Spleen (tissue), 11 donors: Measurements from ENCODE around the gene DDX56. TPM values are rescaled to one million over a fixed set of nuclear protein-coding genes. Genes with fewer than 3 reads are reported as not detected.

Experiments used
- DNase-seq: peaks from one replicate; pipeline ENCODE4 v3.0.0-alpha.2; 2020
- H3K27ac ChIP-seq, 8 donors: fragments of 200-600 bp; sonication (generic) in 7 of 8; 1 replicate in 4 of 8; 2 replicates in 4 of 8; pipeline versions ENCODE4 v1.5.0 to v1.8.0; 2016 to 2021; ENCODE audit warnings: inconsistent platforms in 4 of 8, mild to moderate bottlenecking in 4 of 8, moderate library complexity in 1 of 8
- H3K27me3 ChIP-seq, 7 donors: fragments of 200-600 bp; sonication (generic) in 6 of 7; replicated peaks in 1 of 7; 1 replicate in 4 of 7; 2 replicates in 3 of 7; pipeline versions ENCODE4 v1.5.0 to v1.8.0; 2016 to 2021; ENCODE audit warnings: inconsistent platforms in 3 of 7, mild to moderate bottlenecking in 1 of 7
- H3K36me3 ChIP-seq, 6 donors: fragments of 200-600 bp; sonication (generic) in 5 of 6; 1 replicate in 4 of 6; 2 replicates in 2 of 6; pipeline versions ENCODE4 v1.5.0 to v1.8.0; 2016 to 2021; ENCODE audit warnings: inconsistent platforms in 2 of 6
- H3K4me1 ChIP-seq, 6 donors: fragments of 200-600 bp; sonication (generic) in 5 of 6; 1 replicate in 3 of 6; 2 replicates in 3 of 6; pipeline versions ENCODE4 v1.5.0 to v1.8.0; 2016 to 2021; ENCODE audit warnings: inconsistent platforms in 3 of 6
- H3K4me3 ChIP-seq, 8 donors: fragments of 200-600 bp; sonication (generic) in 7 of 8; 1 replicate in 4 of 8; 2 replicates in 4 of 8; pipeline versions ENCODE4 v1.5.0 to v1.8.0; 2016 to 2021; ENCODE audit warnings: inconsistent platforms in 4 of 8, mild to moderate bottlenecking in 4 of 8, moderate library complexity in 2 of 8
- H3K9me3 ChIP-seq, 8 donors: fragments of 200-600 bp; sonication (generic) in 7 of 8; 1 replicate in 4 of 8; 2 replicates in 4 of 8; pipeline versions ENCODE4 v1.5.0 to v1.8.0; 2016 to 2021; ENCODE audit warnings: inconsistent platforms in 4 of 8
- POLR2A ChIP-seq, 3 donors: fragments of 450-650 bp; IDR thresholded peaks; one replicate each; pipeline ENCODE4 v1.5.1; 2017; ENCODE audit warnings: antibody characterized with exemption in 3 of 3, mild to moderate bottlenecking in 1 of 3
- POLR2AphosphoS5 ChIP-seq, 3 donors: sonication (generic); formaldehyde crosslinking; IDR thresholded peaks; one replicate each; pipeline ENCODE4 v1.5.1; 2017; ENCODE audit warnings: antibody characterized with exemption in 3 of 3
- WGBS, 5 donors: extraction: QIAGEN DNeasy Blood & Tissue Kit in 3 of 5; methylation state at CpG; one replicate each; pipeline versions ENCODE4 v1.1.5 to v1.1.7; 2013 to 2018; 5-methylcytosine and 5-hydroxymethylcytosine counted together
- intact Hi-C: fragments of 100-400 bp; cut with DNase I; formaldehyde crosslinking; loops from one replicate; pipeline ENCODE4 v1.15.0; 2023; ENCODE audit warnings: low total_unique reads
- polyA plus RNA-seq, 3 donors: library from polyadenylated mRNA; stranded (reverse); fragments of 200-250 nt; gene quantifications; one replicate each; pipeline ENCODE4 v1.2.1, GENCODE V29; 2013
- total RNA-seq, 7 donors: library from RNA; depleted of rRNA in 3 of 7; stranded (reverse); fragments of >200 nt in 3 of 7; fragmentation: NEBNext Ultra II Directional in 4 of 7; extraction: Animal tissue kit (Norgen Biotek cat#: 25700) in 4 of 7; gene quantifications; one replicate each; pipeline versions ENCODE4 v1.1.0 to v1.2.1, GENCODE V29; 2016 to 2021
- TF ChIP-seq, protein P1 (sequence below), 11 experiments: fragments of 200-600 bp in 7 of 11; fragments of 450-650 bp in 4 of 11; sonication (generic) in 4 of 11; IDR thresholded peaks in 8 of 11; conservative IDR thresholded peaks in 3 of 11; 1 replicate in 7 of 11; 2 replicates in 4 of 11; pipeline versions ENCODE4 v1.4.0 to v1.8.0; 2016 to 2021; ENCODE audit warnings: antibody characterized with exemption in 11 of 11, inconsistent platforms in 4 of 11, mild to moderate bottlenecking in 1 of 11
- donor health status: healthy with polysubstance abuse.
- donor health status: DM: no; HTN: no; CAD: no; lungs with moderate emphysema.
- donor health status: DM: no; HTN: no; CAD: no.
- donor health status: Bipolar disorder and iron deficiency.
- donor health status: healthy.
- donor health status: DM: no; HTN: no; CAD: no.
- donor health status: DM: yes; HTN: yes; CAD: no.

The DDX56 gene
- total and polyA plus RNA-seq, 10 donors: 56.1 to 130 (median 70.0) TPM

DNA sequence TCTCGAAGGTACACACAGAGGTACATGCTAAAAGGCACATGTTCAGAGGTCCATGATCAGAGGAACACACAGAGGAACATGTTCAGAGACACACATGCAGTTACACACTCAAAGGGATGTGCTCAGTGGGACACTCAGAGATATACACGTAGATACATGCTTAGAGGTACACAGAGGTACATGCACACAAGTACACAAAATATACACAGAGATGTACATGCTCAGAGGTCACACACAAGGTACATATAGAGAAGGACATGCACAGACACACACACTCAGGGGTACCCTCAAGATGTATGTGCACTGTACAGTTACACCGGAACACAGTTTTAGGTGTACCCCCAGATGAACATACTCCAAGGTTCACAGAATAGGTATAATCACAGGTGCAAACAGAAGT, 51.4 kb downstream of the DDX56 start:
- DNase-seq: no peak
- Histone ChIP-seq H3K9me3 (peaks cover 3 to 41% (median 36%) of the 10 kb centered on the region in 8 donors), H3K4me1 (no peaks in the 10 kb centered on the region), H3K27me3 (peaks cover 0 to 13% (median 0%) of the 10 kb centered on the region in 7 donors), H3K4me3 (no peak overlapping the region), H3K36me3 (no peaks in the 10 kb centered on the region), H3K27ac (no peak overlapping the region)
- 79 to 90% (median 82%) methylated on average over 3 of the region's 3 CpGs for WGBS, 5 donors
- TF ChIP-seq POLR2AphosphoS5 (IDR thresholded peaks at IDR 0.05) (no peak), POLR2A (IDR thresholded peaks at IDR 0.05) (no peak)
- TF ChIP-seq, protein P1, sequence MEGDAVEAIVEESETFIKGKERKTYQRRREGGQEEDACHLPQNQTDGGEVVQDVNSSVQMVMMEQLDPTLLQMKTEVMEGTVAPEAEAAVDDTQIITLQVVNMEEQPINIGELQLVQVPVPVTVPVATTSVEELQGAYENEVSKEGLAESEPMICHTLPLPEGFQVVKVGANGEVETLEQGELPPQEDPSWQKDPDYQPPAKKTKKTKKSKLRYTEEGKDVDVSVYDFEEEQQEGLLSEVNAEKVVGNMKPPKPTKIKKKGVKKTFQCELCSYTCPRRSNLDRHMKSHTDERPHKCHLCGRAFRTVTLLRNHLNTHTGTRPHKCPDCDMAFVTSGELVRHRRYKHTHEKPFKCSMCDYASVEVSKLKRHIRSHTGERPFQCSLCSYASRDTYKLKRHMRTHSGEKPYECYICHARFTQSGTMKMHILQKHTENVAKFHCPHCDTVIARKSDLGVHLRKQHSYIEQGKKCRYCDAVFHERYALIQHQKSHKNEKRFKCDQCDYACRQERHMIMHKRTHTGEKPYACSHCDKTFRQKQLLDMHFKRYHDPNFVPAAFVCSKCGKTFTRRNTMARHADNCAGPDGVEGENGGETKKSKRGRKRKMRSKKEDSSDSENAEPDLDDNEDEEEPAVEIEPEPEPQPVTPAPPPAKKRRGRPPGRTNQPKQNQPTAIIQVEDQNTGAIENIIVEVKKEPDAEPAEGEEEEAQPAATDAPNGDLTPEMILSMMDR (IDR thresholded peaks at IDR 0.05 in 8 of 11, conservative IDR thresholded peaks at IDR 0.05 in 3 of 11): no peak
- intact Hi-C loops: no loop called here

DNA sequence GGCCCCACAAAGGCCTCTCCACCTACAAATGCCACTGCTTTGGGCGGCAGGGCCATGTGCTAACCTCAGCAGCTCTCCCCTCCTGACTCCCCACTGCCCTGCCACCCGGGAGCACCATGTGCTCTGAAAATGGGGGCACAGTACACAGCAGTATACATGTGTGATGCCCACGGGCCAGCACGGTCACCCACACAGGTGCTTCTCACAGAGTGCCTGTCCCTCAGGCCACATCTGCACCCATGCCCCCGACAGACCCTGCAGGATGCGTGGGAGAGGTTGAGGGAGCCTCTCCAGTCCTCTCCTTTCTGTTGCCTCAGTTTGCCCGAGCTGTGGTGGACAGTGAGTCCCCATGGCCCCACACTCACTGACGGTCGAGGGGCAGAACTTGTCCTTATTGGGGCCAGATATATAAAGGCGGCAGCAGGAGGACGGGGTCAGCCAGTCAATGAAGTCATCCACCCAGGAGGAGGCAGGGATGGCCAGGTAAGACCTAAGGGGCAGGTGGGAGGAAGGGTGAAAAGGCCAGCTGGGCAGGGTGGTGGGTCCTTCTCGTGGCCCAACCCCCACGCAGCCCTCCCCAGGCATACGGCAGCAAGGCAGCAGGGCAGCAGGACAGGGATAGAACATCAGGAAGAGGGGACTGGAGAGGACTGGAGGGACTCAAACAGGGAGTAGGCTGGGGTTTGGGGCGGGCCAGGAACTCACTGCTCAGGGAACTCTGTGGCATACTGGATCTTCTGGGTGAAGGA, 52.2 kb downstream of the DDX56 start:
- H3K4me3 ChIP-seq: no peak overlapping the region
- no peaks in the 10 kb centered on the region for H3K4me1 ChIP-seq
- H3K36me3 ChIP-seq: no peaks in the 10 kb centered on the region
- DNase-seq: no peak
- WGBS, 5 donors: 78 to 89% (median 82%) methylated on average over 8 to 15 of the region's 15 CpGs
- intact Hi-C loops: no loop called here
- peaks cover 3 to 33% (median 30%) of the 10 kb centered on the region in 8 donors for H3K9me3 ChIP-seq
- TF ChIP-seq, protein P1 (IDR thresholded peaks at IDR 0.05 in 8 of 11, conservative IDR thresholded peaks at IDR 0.05 in 3 of 11): no peak
- no peak for TF ChIP-seq POLR2AphosphoS5 (IDR thresholded peaks at IDR 0.05)
- no peak for TF ChIP-seq POLR2A (IDR thresholded peaks at IDR 0.05)
- H3K27me3 ChIP-seq: peaks cover 0 to 13% (median 0%) of the 10 kb centered on the region in 7 donors
- H3K27ac ChIP-seq: no peak overlapping the region

DNA sequence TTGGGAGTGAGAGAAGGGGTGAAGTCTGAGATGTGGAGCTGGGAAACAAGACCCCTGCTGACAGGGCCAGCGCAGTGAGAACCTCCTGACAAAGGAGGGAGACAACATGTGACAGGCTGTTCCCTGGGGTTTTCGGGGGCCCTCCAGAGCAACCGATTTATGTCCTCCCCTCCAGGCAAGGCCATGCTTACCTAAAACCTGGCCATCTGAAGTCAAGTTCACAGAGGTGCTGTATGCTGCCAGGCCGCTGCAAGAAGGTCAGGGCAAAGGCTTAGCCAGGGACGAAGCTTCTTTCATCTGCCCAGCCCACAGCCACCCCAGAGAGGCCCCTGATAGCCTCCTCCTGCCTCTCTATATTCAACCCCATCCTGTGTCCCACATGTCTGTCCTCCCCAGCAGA, 53.1 kb downstream of the DDX56 start:
- peaks cover 3 to 24% (median 21%) of the 10 kb centered on the region in 8 donors for H3K9me3 ChIP-seq
- no peak for DNase-seq

DNA sequence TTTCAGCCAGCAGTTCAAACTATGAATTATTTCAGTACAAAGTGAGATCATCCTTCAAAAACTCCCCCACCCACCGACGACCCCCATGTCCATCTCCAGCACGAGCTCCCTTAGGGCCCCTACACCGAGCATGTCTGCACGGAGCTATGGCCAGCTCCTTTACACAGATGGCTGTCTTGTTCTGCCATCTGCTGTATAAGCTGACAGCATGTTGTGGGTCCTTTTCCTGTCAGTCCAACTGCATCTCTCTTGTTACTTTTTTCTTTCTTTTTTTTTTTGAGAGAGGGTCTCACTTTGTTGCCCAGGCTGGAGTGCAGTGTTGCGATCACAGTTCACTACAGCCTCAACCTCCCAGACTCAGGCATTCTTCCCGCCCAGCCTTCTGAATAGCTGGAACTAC, 54.2 kb downstream of the DDX56 start:
- Histone ChIP-seq H3K4me3 (no peak overlapping the region), H3K9me3 (peaks cover 0 to 14% (median 10%) of the 10 kb centered on the region in 8 donors), H3K4me1 (no peaks in the 10 kb centered on the region), H3K36me3 (no peaks in the 10 kb centered on the region), H3K27me3 (peaks cover 0 to 13% (median 0%) of the 10 kb centered on the region in 7 donors), H3K27ac (no peak overlapping the region)
- no peak for DNase-seq
- intact Hi-C loops: no loop called here
- TF ChIP-seq POLR2A (IDR thresholded peaks at IDR 0.05) (no peak), POLR2AphosphoS5 (IDR thresholded peaks at IDR 0.05) (no peak)
- TF ChIP-seq, protein P1 (IDR thresholded peaks at IDR 0.05 in 8 of 11, conservative IDR thresholded peaks at IDR 0.05 in 3 of 11): no peak
- 70 to 83% (median 80%) methylated on average over 7 of the region's 7 CpGs for WGBS, 5 donors

More for the DNA sequence above, 53.1 kb downstream of the DDX56 start:
- no peak overlapping the region for H3K4me3 ChIP-seq
- TF ChIP-seq POLR2AphosphoS5 (IDR thresholded peaks at IDR 0.05) (no peak), POLR2A (IDR thresholded peaks at IDR 0.05) (no peak)
- TF ChIP-seq, protein P1 (IDR thresholded peaks at IDR 0.05 in 8 of 11, conservative IDR thresholded peaks at IDR 0.05 in 3 of 11): no peak
- 69 to 99% (median 86%) methylated on average over 5 of the region's 5 CpGs for WGBS, 5 donors
- no peaks in the 10 kb centered on the region for H3K36me3 ChIP-seq
- H3K4me1 ChIP-seq: no peaks in the 10 kb centered on the region
- peaks cover 0 to 13% (median 0%) of the 10 kb centered on the region in 7 donors for H3K27me3 ChIP-seq
- no peak overlapping the region for H3K27ac ChIP-seq
- intact Hi-C loops: no loop called here
